CD4-positive, alpha-beta T cell (primary cell): ENCODE data around the gene SELENBP1. TPM values are rescaled to one million over a fixed set of nuclear protein-coding genes. Genes with fewer than 3 reads are reported as not detected.
A peak's percentile ranks its signal among the peaks of the same experiment; 100 is the strongest.

Experiments
- ATAC-seq: fragments of 200-7000 bp; cut with Tn5 transposase; one replicate; pipeline ENCODE4 v1.10.0; 2022; ENCODE audit warnings: mild to moderate bottlenecking; ENCODE audit not compliant: poor library complexity
- CTCF ChIA-PET: fragments of 350-600 bp; sonication (Branson Sonifier 250); formaldehyde crosslinking; loops from one replicate; lab custom pipeline; 2021; ENCODE audit warnings: antibody characterized with exemption, inconsistent platforms; lab: Charles Lee
- POLR2A ChIA-PET: fragments of 350-600 bp; sonication (Branson Sonifier 250); formaldehyde crosslinking; loops from one replicate; lab custom pipeline; 2021; ENCODE audit warnings: antibody characterized with exemption, inconsistent platforms; lab: Charles Lee
- DNase-seq, 14 experiments: peaks; one replicate each; pipeline ENCODE4 v3.0.0-alpha.2; 2013 to 2020; ENCODE audit warnings: mixed read lengths in 2 of 14
- H3K27ac ChIP-seq, 2 donors: one replicate each; pipeline versions ENCODE4 v1.5.1 to v1.7.0; 2013; ENCODE audit warnings: low read length in 2 of 2, low read depth in 1 of 2, mild to moderate bottlenecking in 1 of 2
- H3K27me3 ChIP-seq, 2 experiments: 1 replicate in 1 of 2; 2 replicates in 1 of 2; pipeline versions ENCODE4 v1.6.1 to v1.7.0; 2013; ENCODE audit warnings: low read length in 2 of 2, control low read depth in 1 of 2, mild to moderate bottlenecking in 1 of 2, moderate library complexity in 1 of 2; ENCODE audit not compliant: insufficient read depth in 2 of 2, control insufficient read depth in 1 of 2
- H3K36me3 ChIP-seq: one replicate; pipeline ENCODE4 v1.6.1; 2013; ENCODE audit warnings: low read length, control low read depth; ENCODE audit not compliant: insufficient read depth
- H3K4me1 ChIP-seq: one replicate; pipeline ENCODE4 v1.6.1; 2013; ENCODE audit warnings: low read length, control low read depth; ENCODE audit not compliant: insufficient read depth
- H3K4me3 ChIP-seq: one replicate; pipeline ENCODE4 v1.5.1; 2013; ENCODE audit warnings: mild to moderate bottlenecking, low read length, moderate library complexity
- H3K9me3 ChIP-seq, 2 experiments: 1 replicate in 1 of 2; 2 replicates in 1 of 2; pipeline versions ENCODE4 v1.6.1 to v1.7.0; 2013; ENCODE audit warnings: low read length in 2 of 2, mild to moderate bottlenecking in 2 of 2, control low read depth in 1 of 2, moderate library complexity in 1 of 2; ENCODE audit not compliant: control insufficient read depth in 1 of 2, insufficient read depth in 1 of 2
- H3K27ac Mint-ChIP-seq: one replicate; pipeline ENCODE4 v1.8.0; 2020; ENCODE audit warnings: mixed read lengths
- H3K27me3 Mint-ChIP-seq: one replicate; pipeline ENCODE4 v1.8.0; 2021; ENCODE audit warnings: mixed read lengths
- H3K36me3 Mint-ChIP-seq: one replicate; pipeline ENCODE4 v1.8.0; 2021; ENCODE audit warnings: low read depth, mixed read lengths
- H3K4me1 Mint-ChIP-seq: one replicate; pipeline ENCODE4 v1.8.0; 2021; ENCODE audit warnings: low read depth, mixed read lengths
- H3K4me3 Mint-ChIP-seq: one replicate; pipeline ENCODE4 v1.8.0; 2020; ENCODE audit warnings: mild to moderate bottlenecking, mixed read lengths
- H3K9me3 Mint-ChIP-seq: one replicate; pipeline ENCODE4 v1.8.0; 2020; ENCODE audit warnings: mixed read lengths
- intact Hi-C, 2 experiments: fragments of 100-400 bp; cut with DNase I in 1 of 2; cut with micrococcal nuclease in 1 of 2; formaldehyde crosslinking; loops; one replicate each; pipeline versions ENCODE4 v1.15.1 to v1.9.0; 2023 to 2025; cut with DNase I, micrococcal nuclease
- total RNA-seq, 174 experiments: library from RNA in 2 of 174; stranded (reverse) in 2 of 174; gene quantifications; one replicate each; pipeline ENCODE4 v1.2.3 and lab custom pipeline; 2021 to 2026
- TF ChIP-seq, protein P1 (sequence below): fragments of 200-600 bp; IDR thresholded peaks from one replicate; pipeline ENCODE4 v1.8.0; 2022; ENCODE audit warnings: antibody characterized with exemption, mild to moderate bottlenecking

SELENBP1 gene
- total RNA-seq, 2 experiments from 2014 or later: not detected

DNA sequence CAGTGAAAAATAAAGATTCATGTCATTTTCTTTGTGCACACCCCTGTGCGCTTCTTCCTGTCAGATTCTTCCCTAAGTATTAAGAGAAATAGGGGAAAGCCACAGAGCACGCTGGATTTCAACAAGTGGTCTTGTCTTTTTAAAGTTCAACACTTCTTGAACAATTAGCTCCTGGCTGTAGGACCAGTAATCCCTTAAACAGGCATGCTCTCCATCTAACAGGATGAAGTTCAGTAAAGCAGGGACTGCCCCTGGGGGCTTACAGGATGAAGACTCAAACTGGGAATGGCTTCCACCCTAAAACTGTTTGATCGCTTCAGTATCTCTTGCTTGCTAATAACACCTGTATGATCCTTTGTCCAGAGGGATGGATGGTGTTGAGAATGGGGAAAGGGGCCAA is 31.1 kb upstream of the SELENBP1 start:
- Mint-ChIP-seq H3K4me3 (peak overlapping the region; percentile 11), H3K27me3 (no peaks in the 10 kb centered on the region), H3K36me3 (peaks cover 94% of the 10 kb centered on the region), H3K4me1 (peaks cover 27% of the 10 kb centered on the region), H3K9me3 (no peaks in the 10 kb centered on the region), H3K27ac (peak overlapping the region; percentile 49)
- no peak overlapping the region for H3K27ac ChIP-seq
- H3K27me3 ChIP-seq: no peaks in the 10 kb centered on the region
- ATAC-seq: no peak
- H3K36me3 ChIP-seq: peaks cover 71% of the 10 kb centered on the region
- CTCF ChIA-PET: no interaction called here
- H3K4me3 ChIP-seq: no peak overlapping the region
- H3K4me1 ChIP-seq: peaks cover 25% of the 10 kb centered on the region
- intact Hi-C loops: loop anchor here in 1 of 2 experiments (5.0 kb wide), 1 partner anchor 54 kb away; the partner anchor contains the start of gene POGZ
- TF ChIP-seq, protein P1, sequence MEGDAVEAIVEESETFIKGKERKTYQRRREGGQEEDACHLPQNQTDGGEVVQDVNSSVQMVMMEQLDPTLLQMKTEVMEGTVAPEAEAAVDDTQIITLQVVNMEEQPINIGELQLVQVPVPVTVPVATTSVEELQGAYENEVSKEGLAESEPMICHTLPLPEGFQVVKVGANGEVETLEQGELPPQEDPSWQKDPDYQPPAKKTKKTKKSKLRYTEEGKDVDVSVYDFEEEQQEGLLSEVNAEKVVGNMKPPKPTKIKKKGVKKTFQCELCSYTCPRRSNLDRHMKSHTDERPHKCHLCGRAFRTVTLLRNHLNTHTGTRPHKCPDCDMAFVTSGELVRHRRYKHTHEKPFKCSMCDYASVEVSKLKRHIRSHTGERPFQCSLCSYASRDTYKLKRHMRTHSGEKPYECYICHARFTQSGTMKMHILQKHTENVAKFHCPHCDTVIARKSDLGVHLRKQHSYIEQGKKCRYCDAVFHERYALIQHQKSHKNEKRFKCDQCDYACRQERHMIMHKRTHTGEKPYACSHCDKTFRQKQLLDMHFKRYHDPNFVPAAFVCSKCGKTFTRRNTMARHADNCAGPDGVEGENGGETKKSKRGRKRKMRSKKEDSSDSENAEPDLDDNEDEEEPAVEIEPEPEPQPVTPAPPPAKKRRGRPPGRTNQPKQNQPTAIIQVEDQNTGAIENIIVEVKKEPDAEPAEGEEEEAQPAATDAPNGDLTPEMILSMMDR: no peak
- no peak for DNase-seq
- POLR2A ChIA-PET: interaction anchor here (1.0 kb wide), 1 partner anchor 368 kb away, joined by 3 read pairs; no protein-coding TSS in a partner anchor
- no peaks in the 10 kb centered on the region for H3K9me3 ChIP-seq

DNA sequence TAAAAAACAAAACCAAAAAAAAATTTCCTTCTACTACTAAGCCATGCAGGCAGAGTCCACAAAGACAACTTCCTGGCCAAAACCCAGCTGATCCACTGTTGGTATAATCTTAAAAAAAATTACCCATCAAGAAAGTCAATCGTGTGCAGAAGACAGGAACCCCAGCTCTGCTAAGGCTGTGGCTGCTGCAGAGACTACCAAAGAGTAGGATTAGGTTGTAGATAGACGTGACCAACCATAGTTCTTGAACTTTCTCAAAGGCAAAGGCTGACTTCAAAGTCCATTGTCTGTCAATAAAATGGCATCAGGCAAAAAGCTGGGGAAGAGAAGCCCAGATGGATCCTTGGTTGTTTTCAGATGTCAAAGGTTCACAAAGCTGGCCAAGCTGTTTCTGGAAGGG is 30.3 kb upstream of the SELENBP1 start:
- no peak overlapping the region for H3K27ac ChIP-seq
- ChIA-PET CTCF (interaction anchor here (0.7 to 0.9 kb wide), 3 partner anchors 9 to 102 kb away, joined by 3 to 4 read pairs (median 3); no protein-coding TSS in a partner anchor), POLR2A (interaction anchor here (1.2 kb wide), 1 partner anchor 75 kb away, joined by 3 read pairs; the partner anchor contains the start of gene PI4KB)
- peaks cover 29% of the 10 kb centered on the region for H3K4me1 ChIP-seq
- no peak for ATAC-seq
- TF ChIP-seq, protein P1: no peak
- H3K9me3 Mint-ChIP-seq: no peaks in the 10 kb centered on the region
- H3K27me3 Mint-ChIP-seq: no peaks in the 10 kb centered on the region
- peak overlapping the region; percentile 93 for H3K4me3 Mint-ChIP-seq
- peaks cover 64% of the 10 kb centered on the region for H3K36me3 ChIP-seq
- peaks cover 86% of the 10 kb centered on the region for H3K36me3 Mint-ChIP-seq
- H3K4me3 ChIP-seq: no peak overlapping the region
- no peak for DNase-seq
- H3K4me1 Mint-ChIP-seq: peaks cover 27% of the 10 kb centered on the region
- no peaks in the 10 kb centered on the region for H3K27me3 ChIP-seq
- intact Hi-C loops: loop anchor here in 1 of 2 experiments (5.0 kb wide), 1 partner anchor 55 kb away; the partner anchor contains the start of gene POGZ
- H3K27ac Mint-ChIP-seq: peak overlapping the region; percentile 93
- H3K9me3 ChIP-seq: no peaks in the 10 kb centered on the region

GRCh38 chr1:151401860-151402259 is 29.4 kb upstream of the SELENBP1 start:
- H3K36me3 ChIP-seq: peaks cover 56% of the 10 kb centered on the region
- peak overlapping the region; percentile 93 for H3K4me3 Mint-ChIP-seq

More at GRCh38 chr1:151401860-151402259, 29.4 kb upstream of the SELENBP1 start:
- intact Hi-C loops: loop anchor here in 1 of 2 experiments (5.0 kb wide), 1 partner anchor 55 kb away; the partner anchor contains the start of gene POGZ
- Histone ChIP-seq H3K27ac (no peak overlapping the region), H3K9me3 (no peaks in the 10 kb centered on the region), H3K4me3 (no peak overlapping the region), H3K4me1 (peaks cover 29% of the 10 kb centered on the region), H3K27me3 (no peaks in the 10 kb centered on the region)
- ATAC-seq: no peak
- Mint-ChIP-seq H3K36me3 (peaks cover 77% of the 10 kb centered on the region), H3K27me3 (no peaks in the 10 kb centered on the region), H3K4me1 (peaks cover 27% of the 10 kb centered on the region), H3K27ac (peak overlapping the region; percentile 93), H3K9me3 (no peaks in the 10 kb centered on the region)
- TF ChIP-seq, protein P1: no peak
- POLR2A ChIA-PET: interaction anchor here (1.2 kb wide), 1 partner anchor 74 kb away, joined by 3 read pairs; the partner anchor contains the start of gene PI4KB
- no peak for DNase-seq
- CTCF ChIA-PET: interaction anchor here (0.9 kb wide), 1 partner anchor 101 kb away, joined by 4 read pairs; no protein-coding TSS in a partner anchor
